ENCODE data around the gene TMED5.
"Not testable (repeated sequence)": the region's sequence is repeated elsewhere in the genome, so short reads cannot be mapped to it uniquely, and the experiment has no call there.

DNA sequence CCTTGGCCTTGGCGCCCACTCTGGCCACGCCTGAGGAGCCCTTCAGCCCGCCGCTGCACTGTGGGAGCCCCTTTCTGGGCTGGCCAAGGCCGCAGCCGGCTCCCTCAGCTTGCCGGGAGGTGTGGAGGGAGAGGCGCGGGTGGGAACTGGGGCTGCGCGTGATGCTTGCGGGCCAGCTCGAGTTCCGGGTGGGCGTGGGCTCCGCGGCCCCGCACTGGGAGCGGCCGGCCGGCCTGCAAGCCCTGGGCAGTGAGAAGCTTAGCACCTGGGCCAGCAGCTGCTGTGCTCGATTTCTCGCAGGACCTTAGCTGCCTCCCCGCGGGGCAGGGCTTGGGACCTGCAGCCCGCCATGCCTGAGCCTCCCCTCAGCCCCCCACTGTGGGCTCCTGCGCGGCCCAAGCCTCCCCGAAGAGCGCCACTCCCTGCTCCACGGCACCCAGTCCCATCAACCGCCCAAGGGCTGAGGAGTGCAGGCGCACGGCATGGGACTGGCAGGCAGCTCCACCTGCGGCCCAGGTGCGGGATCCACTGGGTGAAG, 10.0 kb downstream of the TMED5 start:
- TF ChIP-seq, protein P1, sequence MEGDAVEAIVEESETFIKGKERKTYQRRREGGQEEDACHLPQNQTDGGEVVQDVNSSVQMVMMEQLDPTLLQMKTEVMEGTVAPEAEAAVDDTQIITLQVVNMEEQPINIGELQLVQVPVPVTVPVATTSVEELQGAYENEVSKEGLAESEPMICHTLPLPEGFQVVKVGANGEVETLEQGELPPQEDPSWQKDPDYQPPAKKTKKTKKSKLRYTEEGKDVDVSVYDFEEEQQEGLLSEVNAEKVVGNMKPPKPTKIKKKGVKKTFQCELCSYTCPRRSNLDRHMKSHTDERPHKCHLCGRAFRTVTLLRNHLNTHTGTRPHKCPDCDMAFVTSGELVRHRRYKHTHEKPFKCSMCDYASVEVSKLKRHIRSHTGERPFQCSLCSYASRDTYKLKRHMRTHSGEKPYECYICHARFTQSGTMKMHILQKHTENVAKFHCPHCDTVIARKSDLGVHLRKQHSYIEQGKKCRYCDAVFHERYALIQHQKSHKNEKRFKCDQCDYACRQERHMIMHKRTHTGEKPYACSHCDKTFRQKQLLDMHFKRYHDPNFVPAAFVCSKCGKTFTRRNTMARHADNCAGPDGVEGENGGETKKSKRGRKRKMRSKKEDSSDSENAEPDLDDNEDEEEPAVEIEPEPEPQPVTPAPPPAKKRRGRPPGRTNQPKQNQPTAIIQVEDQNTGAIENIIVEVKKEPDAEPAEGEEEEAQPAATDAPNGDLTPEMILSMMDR (IDR thresholded peaks at IDR 0.05) = not testable (repeated sequence)
- TF ChIP-seq POLR2A (IDR thresholded peaks at IDR 0.05) = not testable (repeated sequence)

All from esophagus squamous epithelium (tissue), 4 donors.